ENCODE results near the gene ABI3BP.
"Not testable (repeated sequence)": the region's sequence is repeated elsewhere in the genome, so short reads cannot be mapped to it uniquely, and the experiment has no call there.

The ABI3BP gene

DNA sequence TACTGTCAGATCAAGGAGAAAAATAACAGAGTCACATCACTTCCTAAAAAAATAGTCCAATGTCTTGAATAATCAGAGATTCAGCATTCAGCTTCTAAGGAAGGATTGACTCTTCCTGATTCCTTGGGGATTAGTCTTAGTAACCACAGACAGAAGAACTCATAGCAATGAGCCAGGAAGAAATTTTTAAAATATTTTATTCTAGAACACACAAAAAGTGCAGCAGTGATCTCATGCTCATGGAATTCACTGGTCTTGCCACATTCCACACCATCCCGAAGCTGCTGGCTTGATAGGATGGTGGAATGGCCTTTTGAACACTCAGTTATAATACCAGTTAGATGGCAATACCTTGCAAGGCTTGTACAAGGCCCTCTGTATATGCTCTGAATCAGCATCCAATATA is 43.0 kb upstream of the ABI3BP start:
- H3K4me3 ChIP-seq (ENCODE audit: low read depth, low read length), result no peak overlapping the region
- no peak for DNase-seq (ENCODE audit: low read depth)
- TF ChIP-seq, protein P1, sequence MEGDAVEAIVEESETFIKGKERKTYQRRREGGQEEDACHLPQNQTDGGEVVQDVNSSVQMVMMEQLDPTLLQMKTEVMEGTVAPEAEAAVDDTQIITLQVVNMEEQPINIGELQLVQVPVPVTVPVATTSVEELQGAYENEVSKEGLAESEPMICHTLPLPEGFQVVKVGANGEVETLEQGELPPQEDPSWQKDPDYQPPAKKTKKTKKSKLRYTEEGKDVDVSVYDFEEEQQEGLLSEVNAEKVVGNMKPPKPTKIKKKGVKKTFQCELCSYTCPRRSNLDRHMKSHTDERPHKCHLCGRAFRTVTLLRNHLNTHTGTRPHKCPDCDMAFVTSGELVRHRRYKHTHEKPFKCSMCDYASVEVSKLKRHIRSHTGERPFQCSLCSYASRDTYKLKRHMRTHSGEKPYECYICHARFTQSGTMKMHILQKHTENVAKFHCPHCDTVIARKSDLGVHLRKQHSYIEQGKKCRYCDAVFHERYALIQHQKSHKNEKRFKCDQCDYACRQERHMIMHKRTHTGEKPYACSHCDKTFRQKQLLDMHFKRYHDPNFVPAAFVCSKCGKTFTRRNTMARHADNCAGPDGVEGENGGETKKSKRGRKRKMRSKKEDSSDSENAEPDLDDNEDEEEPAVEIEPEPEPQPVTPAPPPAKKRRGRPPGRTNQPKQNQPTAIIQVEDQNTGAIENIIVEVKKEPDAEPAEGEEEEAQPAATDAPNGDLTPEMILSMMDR (IDR thresholded peaks at IDR 0.05; ENCODE audit: low read depth, low read length, missing control alignments), result no peak

- H3K4me3 ChIP-seq (ENCODE audit: low read depth, low read length), result no peak overlapping the region
- TF ChIP-seq, protein P1 (IDR thresholded peaks at IDR 0.05; ENCODE audit: low read depth, low read length, missing control alignments), result no peak
- DNase-seq (ENCODE audit: low read depth), result no peak
These were observed 34.1 kb upstream of the ABI3BP start for GRCh38 chr3:101027286-101027685.

GRCh38 chr3:101026881-101027280 is 33.7 kb upstream of the ABI3BP start:
- DNase-seq (ENCODE audit: low read depth), result no peak
- no peak overlapping the region for H3K4me3 ChIP-seq (ENCODE audit: low read depth, low read length)
- TF ChIP-seq, protein P1 (IDR thresholded peaks at IDR 0.05; ENCODE audit: low read depth, low read length, missing control alignments), result no peak

GRCh38 chr3:101026244-101026643 is 33.0 kb upstream of the ABI3BP start:
- TF ChIP-seq, protein P1 (IDR thresholded peaks at IDR 0.05; ENCODE audit: low read depth, low read length, missing control alignments), result no peak
- no peak for DNase-seq (ENCODE audit: low read depth)
- H3K4me3 ChIP-seq (ENCODE audit: low read depth, low read length), result no peak overlapping the region

DNA sequence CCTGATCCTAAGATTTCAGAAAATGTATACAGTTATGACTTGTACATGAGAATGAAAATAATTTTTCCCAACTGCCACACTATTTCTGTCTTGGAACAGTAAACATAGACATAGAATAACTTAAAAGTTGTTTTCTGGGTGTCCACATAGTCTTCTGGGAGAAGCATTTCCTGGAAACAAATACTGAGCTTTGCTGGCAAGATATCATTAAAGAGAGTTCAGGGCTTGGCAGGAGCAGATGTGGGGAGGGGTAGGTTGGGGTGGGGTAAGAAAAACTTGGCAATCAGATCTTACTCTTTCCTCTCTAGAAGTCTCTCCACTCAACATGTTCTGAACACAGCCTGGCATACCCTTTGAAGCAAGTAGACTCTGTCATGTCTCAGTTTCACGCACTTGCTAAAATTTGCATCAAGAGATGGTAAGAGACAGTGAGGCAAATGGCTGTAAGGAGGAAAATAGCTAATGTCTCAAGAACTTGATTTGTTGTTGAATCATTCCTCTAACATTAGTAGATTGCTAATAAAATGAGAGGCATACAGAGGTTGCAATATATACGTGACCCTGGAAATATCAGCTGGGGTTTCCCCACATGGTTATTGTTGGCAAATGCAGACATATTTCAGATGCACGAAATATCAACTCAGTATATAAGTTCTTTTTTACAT is 27.3 kb upstream of the ABI3BP start:
- DNase-seq (ENCODE audit: low read depth), result no peak
- TF ChIP-seq, protein P1 (IDR thresholded peaks at IDR 0.05; ENCODE audit: low read depth, low read length, missing control alignments), result no peak
- no peak overlapping the region for H3K4me3 ChIP-seq (ENCODE audit: low read depth, low read length)

GRCh38 chr3:101017017-101017416 is 23.8 kb upstream of the ABI3BP start:
- DNase-seq (ENCODE audit: low read depth), result no peak
- TF ChIP-seq, protein P1 (IDR thresholded peaks at IDR 0.05; ENCODE audit: low read depth, low read length, missing control alignments), result no peak
- H3K4me3 ChIP-seq (ENCODE audit: low read depth, low read length), result no peak overlapping the region

DNA sequence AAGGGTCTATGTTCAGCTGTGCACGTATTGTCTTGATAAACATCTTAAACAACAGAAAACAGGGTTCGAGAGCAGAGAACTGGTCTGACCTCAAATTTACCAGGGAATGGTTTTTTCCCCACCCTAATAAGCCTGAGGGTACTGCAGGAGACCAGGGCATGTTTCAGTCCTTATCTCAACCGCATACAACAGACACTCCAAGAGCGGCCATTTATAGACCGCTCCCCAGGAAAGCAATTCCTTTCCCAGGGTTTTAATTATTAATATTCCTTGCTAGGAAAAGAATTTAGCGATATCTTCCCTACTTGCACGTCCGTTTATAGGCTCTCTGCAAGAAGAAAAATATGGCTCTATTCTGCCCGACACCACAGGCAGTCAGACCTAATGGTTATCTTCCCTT is 19.1 kb upstream of the ABI3BP start:
- DNase-seq (ENCODE audit: low read depth), result not testable (repeated sequence)

More for the DNA sequence above, 19.1 kb upstream of the ABI3BP start:
- H3K4me3 ChIP-seq (ENCODE audit: low read depth, low read length), result not testable (repeated sequence)

Measured in GM12864 (cell line).